IMR-90 (cell line): ENCODE measurements around the gene MDM2. TPM values are rescaled to one million over a fixed set of nuclear protein-coding genes. Genes with fewer than 3 reads are reported as not detected.
"Not testable (repeated sequence)": the region's sequence is repeated elsewhere in the genome, so short reads cannot be mapped to it uniquely, and the experiment has no call there.

Source experiments
- ATAC-seq: fragments of 200-7000 bp; cut with Tn5 transposase; 2 replicates; pipeline ENCODE4 v1.9.1; 2020; ENCODE audit warnings: low read depth, mild to moderate bottlenecking, moderate library complexity
- BruUV-seq: library from RNA; stranded (reverse); fragments of 400-500 nt; replicated peaks from 2 replicates; lab custom pipeline; 2021; lab: Mats Ljungman, UMichigan
- CTCF ChIA-PET: fragments of 300-600 bp; formaldehyde crosslinking; extraction: SDS; loops from one replicate; lab custom pipeline; 2021; ENCODE audit warnings: antibody characterized with exemption; lab: Yijun Ruan, JAX
- POLR2A ChIA-PET: fragments of 300-600 bp; sonication (Branson Sonifier 250); formaldehyde crosslinking; loops from one replicate; lab custom pipeline; 2022; ENCODE audit warnings: antibody characterized with exemption; ENCODE audit not compliant: unreplicated experiment; lab: Charles Lee
- DNase-seq: peaks from one replicate; pipeline ENCODE4 v3.0.0; 2013
- H2AFZ ChIP-seq: replicated peaks from 2 replicates; pipeline ENCODE3; 2013; ENCODE audit warnings: low read length, mild to moderate bottlenecking; ENCODE audit not compliant: poor library complexity
- H2AK5ac ChIP-seq: 2 replicates; pipeline ENCODE4 v1.6.1; 2013; ENCODE audit warnings: low read depth, low read length, inconsistent platforms
- H2AK9ac ChIP-seq: replicated peaks from 2 replicates; pipeline ENCODE3; 2013; ENCODE audit warnings: mild to moderate bottlenecking, low read depth, low read length, moderate library complexity; ENCODE audit not compliant: poor library complexity
- H2BK120ac ChIP-seq: 2 replicates; pipeline ENCODE4 v1.6.1; 2013; ENCODE audit warnings: low read depth, low read length, inconsistent platforms
- H2BK15ac ChIP-seq: 3 replicates; pipeline ENCODE4 v1.6.1; 2013; ENCODE audit warnings: low read depth, low read length, inconsistent platforms
- H2BK20ac ChIP-seq: 2 replicates; pipeline ENCODE4 v1.6.1; 2013; ENCODE audit warnings: low read depth, mild to moderate bottlenecking, inconsistent platforms, low read length, moderate library complexity
- H2BK5ac ChIP-seq: 2 replicates; pipeline ENCODE4 v1.6.1; 2013; ENCODE audit warnings: mild to moderate bottlenecking, low read depth, low read length, inconsistent platforms; ENCODE audit not compliant: poor library complexity, severe bottlenecking
- H3K14ac ChIP-seq: replicated peaks from 2 replicates; pipeline ENCODE4 v1.6.1; 2013; ENCODE audit warnings: low read depth, low read length, inconsistent platforms
- H3K18ac ChIP-seq: 2 replicates; pipeline ENCODE4 v1.6.1; 2013; ENCODE audit warnings: low read depth, low read length, control low read depth
- H3K23ac ChIP-seq: 2 replicates; pipeline ENCODE4 v1.6.1; 2013; ENCODE audit warnings: low read depth, low read length, inconsistent platforms
- H3K27ac ChIP-seq: 2 replicates; pipeline ENCODE4 v1.5.1; 2013; ENCODE audit warnings: mild to moderate bottlenecking, control low read depth, low read length; ENCODE audit not compliant: insufficient read depth
- H3K27me3 ChIP-seq: 2 replicates; pipeline ENCODE4 v1.6.1; 2013; ENCODE audit warnings: low read length; ENCODE audit not compliant: control insufficient read depth, insufficient read depth
- H3K36me3 ChIP-seq: 2 replicates; pipeline ENCODE4 v1.6.1; 2013; ENCODE audit warnings: low read length, mixed read lengths; ENCODE audit not compliant: control insufficient read depth, insufficient read depth
- H3K4ac ChIP-seq: 2 replicates; pipeline ENCODE4 v1.6.1; 2013; ENCODE audit warnings: low read depth, low read length, inconsistent platforms
- H3K4me1 ChIP-seq: 2 replicates; pipeline ENCODE4 v1.6.1; 2013; ENCODE audit warnings: low read length, mixed read lengths; ENCODE audit not compliant: control insufficient read depth, insufficient read depth
- H3K4me2 ChIP-seq: 2 replicates; pipeline ENCODE4 v1.6.1; 2013; ENCODE audit warnings: low read depth, mild to moderate bottlenecking, control low read depth, low read length, moderate library complexity
- H3K4me3 ChIP-seq: 2 replicates; pipeline ENCODE4 v1.5.1; 2013; ENCODE audit warnings: low read depth, mild to moderate bottlenecking, control low read depth, low read length, moderate library complexity; ENCODE audit not compliant: insufficient read depth
- H3K56ac ChIP-seq: 2 replicates; pipeline ENCODE4 v1.6.1; 2013; ENCODE audit warnings: low read length, inconsistent platforms; ENCODE audit not compliant: insufficient read depth; ENCODE audit errors: extremely low read depth
- H3K79me1 ChIP-seq, 2 experiments: 2 replicates each; pipeline ENCODE4 v1.6.1; 2013; ENCODE audit warnings: low read length in 2 of 2, inconsistent platforms in 1 of 2, low read depth in 1 of 2
- H3K9ac ChIP-seq: 2 replicates; pipeline ENCODE4 v1.6.1; 2013; ENCODE audit warnings: low read depth, low read length, control low read depth
- H3K9me1 ChIP-seq: 2 replicates; pipeline ENCODE4 v1.6.1; 2013; ENCODE audit warnings: low read length, inconsistent platforms; ENCODE audit not compliant: insufficient read depth
- H3K9me3 ChIP-seq: 2 replicates; pipeline ENCODE4 v1.6.1; 2013; ENCODE audit warnings: low read length; ENCODE audit not compliant: control insufficient read depth, insufficient read depth
- H4K20me1 ChIP-seq: 2 replicates; pipeline ENCODE4 v1.6.1; 2013; ENCODE audit warnings: low read length, inconsistent platforms; ENCODE audit not compliant: insufficient read depth
- H4K5ac ChIP-seq: 2 replicates; pipeline ENCODE4 v1.6.1; 2013; ENCODE audit warnings: mild to moderate bottlenecking, low read depth, low read length, control low read depth
- H4K8ac ChIP-seq, 2 experiments: 2 replicates each; pipeline ENCODE4 v1.6.1; 2013; ENCODE audit warnings: low read depth in 2 of 2, low read length in 2 of 2, control low read depth in 1 of 2, inconsistent platforms in 1 of 2
- H4K91ac ChIP-seq: 2 replicates; pipeline ENCODE4 v1.6.1; 2013; ENCODE audit warnings: low read depth, low read length, inconsistent platforms; ENCODE audit not compliant: insufficient read depth
- WGBS, 2 experiments: methylation state at CpG; one replicate each; pipeline versions ENCODE4 v1.1.5 to v1.1.7; 2013; ENCODE audit warnings: missing lambda C conversion rate in 2 of 2; ENCODE audit not compliant: insufficient read length in 1 of 2; ENCODE audit errors: extremely low coverage in 2 of 2; 5-methylcytosine and 5-hydroxymethylcytosine counted together
- dilution Hi-C: fragments of 300-500 bp; cut with HindIII; formaldehyde crosslinking; loops from one replicate; pipeline ENCODE4 v1.14.3; 2018; ENCODE audit warnings: low sequenced_read_pairs; ENCODE audit not compliant: unreplicated experiment
- in situ Hi-C: fragments of 300-500 bp; cut with MboI; formaldehyde crosslinking; loops from 3 replicates; pipeline ENCODE4 v1.14.3; 2019; ENCODE audit warnings: low sequenced_read_pairs, inconsistent platforms, mixed read lengths
- intact Hi-C: fragments of 100-400 bp; cut with micrococcal nuclease; formaldehyde crosslinking; loops from 2 replicates; pipeline ENCODE4 v1.10.0; 2022
- polyA plus RNA-seq, 3 experiments: library from polyadenylated mRNA; depleted of rRNA; stranded (reverse); fragments of >200 nt; gene quantifications; 2 replicates each; pipeline ENCODE4 v1.2.3, GENCODE V29; 2012; ENCODE audit warnings: low replicate concordance in 1 of 3
- total RNA-seq: library from RNA; depleted of rRNA; stranded (reverse); fragments of >200 nt; gene quantifications from 2 replicates; pipeline ENCODE4 v1.2.3, GENCODE V29; 2012

The MDM2 gene
- total and polyA plus RNA-seq, 2 of the 4 experiments (the other 2 are of a cell fraction) = 21.9 to 196 TPM

DNA sequence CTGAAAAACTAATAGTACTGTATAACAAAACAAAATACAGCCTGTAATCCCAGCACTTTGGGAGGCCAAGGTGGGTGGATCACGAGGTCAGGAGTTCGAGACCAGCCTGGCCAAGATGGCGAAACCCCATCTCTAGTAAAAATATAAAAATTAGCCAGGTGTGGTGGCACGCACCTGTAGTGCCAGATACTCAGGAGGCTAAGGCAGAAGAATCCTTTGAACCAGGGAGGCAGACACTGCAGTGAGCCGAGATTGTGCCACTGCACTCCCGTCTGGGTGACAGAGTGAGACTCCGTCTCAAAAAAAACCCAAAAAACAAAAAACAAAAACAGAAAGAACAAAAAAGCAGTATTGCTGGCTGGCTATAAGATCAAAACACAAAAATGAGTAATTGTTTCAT lies 6.9 kb upstream of the MDM2 start:
- BruUV-seq, H3K9me1 ChIP-seq, H4K5ac ChIP-seq, H3K9me3 ChIP-seq, CTCF ChIA-PET, H2BK15ac ChIP-seq, H3K14ac ChIP-seq, H3K18ac ChIP-seq, H3K23ac ChIP-seq, H3K79me1 ChIP-seq, H4K8ac ChIP-seq, H3K9ac ChIP-seq, H2BK5ac ChIP-seq, H3K56ac ChIP-seq, H3K36me3 ChIP-seq, DNase-seq, POLR2A ChIA-PET, H2AK5ac ChIP-seq, H3K4ac ChIP-seq, H3K27ac ChIP-seq, H2BK20ac ChIP-seq, H3K27me3 ChIP-seq, H2AK9ac ChIP-seq, H4K20me1 ChIP-seq, H3K4me3 ChIP-seq, H2BK120ac ChIP-seq, in situ Hi-C loops, dilution Hi-C loops, H2AFZ ChIP-seq, H4K91ac ChIP-seq, H3K4me1 ChIP-seq, H3K4me2 ChIP-seq, ATAC-seq: not testable (repeated sequence)
- 100% methylated on average over 2 of the region's 7 CpGs; no CpG with 5 or more reads in 1 of the 2 experiments for WGBS, 2 experiments
- intact Hi-C loops = loop anchor here (10.0 kb wide), 1 partner anchor 576 kb away; the partner anchor contains the start of gene IL26

DNA sequence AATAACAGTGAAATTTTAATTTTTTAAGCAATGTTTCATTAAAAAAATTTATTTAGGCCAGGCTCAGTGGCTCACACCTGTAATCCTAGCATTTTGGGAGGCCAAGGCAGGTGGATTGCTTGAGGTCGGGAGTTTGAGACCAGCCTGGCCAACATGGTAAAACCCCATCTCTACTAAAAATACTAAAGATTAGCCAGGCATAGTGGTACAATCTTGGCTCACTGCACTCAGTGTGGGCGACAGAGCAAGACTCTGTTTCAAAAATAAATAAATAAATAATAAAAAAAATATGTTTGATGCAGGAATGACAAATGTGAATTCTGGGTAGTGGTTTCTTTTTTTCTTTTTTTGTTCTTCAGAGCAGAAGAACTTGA lies 5.6 kb upstream of the MDM2 start:
- dilution Hi-C loops, H2BK15ac ChIP-seq, H3K9me1 ChIP-seq, ATAC-seq, H2AK5ac ChIP-seq, H4K5ac ChIP-seq, H4K91ac ChIP-seq, H2AK9ac ChIP-seq, H3K4me2 ChIP-seq, H2AFZ ChIP-seq, POLR2A ChIA-PET, H3K4ac ChIP-seq, H3K36me3 ChIP-seq, H3K9ac ChIP-seq, H3K56ac ChIP-seq, H2BK5ac ChIP-seq, H3K79me1 ChIP-seq, H2BK20ac ChIP-seq, H3K27me3 ChIP-seq, H4K8ac ChIP-seq, H3K4me3 ChIP-seq, H3K14ac ChIP-seq, H3K9me3 ChIP-seq, in situ Hi-C loops, H2BK120ac ChIP-seq, H4K20me1 ChIP-seq, H3K27ac ChIP-seq, H3K18ac ChIP-seq, H3K4me1 ChIP-seq, CTCF ChIA-PET, H3K23ac ChIP-seq, BruUV-seq, DNase-seq: not testable (repeated sequence)
- intact Hi-C loops = loop anchor here (2.0 to 10.0 kb wide), 2 partner anchors 444 to 578 kb away; partner anchors contain the start of gene IL26
- WGBS, 2 experiments = no CpG with 5 or more reads among the region's 2 CpGs
